Hepatocyte (in vitro differentiated cells): ENCODE results near the gene CIDEA.

Experiments used
- EZH2phosphoT487 ChIP-seq: fragments of 200-600 bp; sonication (generic); IDR thresholded peaks from one replicate; pipeline ENCODE4 v1.6.1; 2018; ENCODE audit warnings: antibody characterized with exemption, mild to moderate bottlenecking, low read depth, moderate library complexity; ENCODE audit not compliant: unreplicated experiment, severe bottlenecking
- TF ChIP-seq, protein P1 (sequence below): fragments of 200-600 bp; sonication (generic); IDR thresholded peaks from 2 replicates; pipeline ENCODE4 v1.5.1; 2016; ENCODE audit warnings: antibody characterized with exemption, mild to moderate bottlenecking; ENCODE audit not compliant: poor library complexity

DNA sequence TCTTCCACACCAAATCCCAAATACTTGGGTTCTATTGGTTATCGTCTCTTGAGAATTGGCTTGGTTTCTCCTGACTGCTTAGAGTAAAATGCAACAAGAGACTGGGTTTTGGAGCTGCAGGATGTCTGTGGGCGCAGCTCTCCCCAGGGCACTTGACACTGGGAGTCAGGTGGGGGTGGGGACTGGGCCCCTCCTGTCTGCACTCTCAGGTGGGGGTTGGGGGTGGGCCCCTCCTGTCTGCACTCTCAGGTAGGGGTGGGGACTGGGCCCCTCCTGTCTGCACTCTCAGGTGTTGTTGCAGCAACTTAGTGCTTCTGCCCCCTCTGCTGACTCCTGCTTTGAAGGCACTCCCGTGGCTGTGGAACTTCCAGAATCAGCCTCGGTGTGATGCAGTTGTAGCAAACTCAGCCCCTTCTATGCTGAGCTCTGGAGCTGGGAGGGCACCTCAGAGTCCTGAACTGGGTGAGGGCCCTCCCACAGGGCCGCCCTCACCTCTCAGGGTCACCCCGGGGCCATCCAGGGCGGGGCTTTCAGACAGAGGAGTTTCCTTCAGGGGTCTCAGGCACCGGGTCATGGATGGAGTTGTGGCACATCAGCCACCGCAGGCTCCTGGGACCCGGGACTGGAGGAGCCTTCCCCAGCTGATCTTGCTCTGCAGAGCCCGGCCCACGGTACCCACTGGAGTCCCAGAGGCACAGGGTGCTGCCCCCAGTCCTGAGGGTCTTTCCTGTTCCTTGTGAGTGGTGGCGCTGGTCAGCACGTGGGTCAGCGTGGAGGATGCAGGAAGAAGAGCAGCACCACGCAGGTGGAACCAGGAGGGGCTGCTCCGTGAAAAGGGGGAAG, 22.9 kb upstream of the CIDEA start:
- TF ChIP-seq, protein P1, sequence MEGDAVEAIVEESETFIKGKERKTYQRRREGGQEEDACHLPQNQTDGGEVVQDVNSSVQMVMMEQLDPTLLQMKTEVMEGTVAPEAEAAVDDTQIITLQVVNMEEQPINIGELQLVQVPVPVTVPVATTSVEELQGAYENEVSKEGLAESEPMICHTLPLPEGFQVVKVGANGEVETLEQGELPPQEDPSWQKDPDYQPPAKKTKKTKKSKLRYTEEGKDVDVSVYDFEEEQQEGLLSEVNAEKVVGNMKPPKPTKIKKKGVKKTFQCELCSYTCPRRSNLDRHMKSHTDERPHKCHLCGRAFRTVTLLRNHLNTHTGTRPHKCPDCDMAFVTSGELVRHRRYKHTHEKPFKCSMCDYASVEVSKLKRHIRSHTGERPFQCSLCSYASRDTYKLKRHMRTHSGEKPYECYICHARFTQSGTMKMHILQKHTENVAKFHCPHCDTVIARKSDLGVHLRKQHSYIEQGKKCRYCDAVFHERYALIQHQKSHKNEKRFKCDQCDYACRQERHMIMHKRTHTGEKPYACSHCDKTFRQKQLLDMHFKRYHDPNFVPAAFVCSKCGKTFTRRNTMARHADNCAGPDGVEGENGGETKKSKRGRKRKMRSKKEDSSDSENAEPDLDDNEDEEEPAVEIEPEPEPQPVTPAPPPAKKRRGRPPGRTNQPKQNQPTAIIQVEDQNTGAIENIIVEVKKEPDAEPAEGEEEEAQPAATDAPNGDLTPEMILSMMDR: no peak
- no peak for TF ChIP-seq EZH2phosphoT487
